Measurements from ENCODE around the gene PSEN1. TPM values are rescaled to one million over a fixed set of nuclear protein-coding genes. Genes with fewer than 3 reads are reported as not detected.

The PSEN1 gene
- total and polyA plus RNA-seq, 10 of the 15 experiments (the other 5 are each of a cell fraction or from before 2014, with no cell fraction given) = 8.9 to 32.3 (median 21.8) TPM

DNA sequence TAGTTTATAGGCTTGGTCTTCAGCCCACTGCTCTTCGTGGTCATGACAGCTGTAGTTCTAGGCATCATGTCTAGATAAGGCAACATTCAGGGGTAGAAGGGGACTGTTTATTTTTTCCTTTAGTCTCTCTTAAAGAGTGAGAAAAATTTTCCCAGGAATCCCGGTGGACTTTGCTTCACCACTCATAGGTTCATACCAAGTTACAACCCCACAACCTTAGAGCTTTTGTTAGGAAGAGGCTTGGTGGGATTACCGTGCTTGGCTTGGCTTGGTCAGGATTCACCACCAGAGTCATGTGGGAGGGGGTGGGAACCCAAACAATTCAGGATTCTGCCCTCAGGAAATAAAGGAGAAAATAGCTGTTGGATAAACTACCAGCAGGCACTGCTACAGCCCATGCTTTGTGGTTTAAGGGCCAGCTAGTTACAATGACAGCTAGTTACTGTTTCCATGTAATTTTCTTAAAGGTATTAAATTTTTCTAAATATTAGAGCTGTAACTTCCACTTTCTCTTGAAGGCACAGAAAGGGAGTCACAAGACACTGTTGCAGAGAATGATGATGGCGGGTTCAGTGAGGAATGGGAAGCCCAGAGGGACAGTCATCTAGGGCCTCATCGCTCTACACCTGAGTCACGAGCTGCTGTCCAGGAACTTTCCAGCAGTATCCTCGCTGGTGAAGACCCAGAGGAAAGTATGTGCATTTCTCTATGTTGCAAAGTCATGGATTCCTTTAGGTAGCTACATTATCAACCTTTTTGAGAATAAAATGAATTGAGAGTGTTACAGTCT, 75.1 kb downstream of the PSEN1 start (continued):
- TF ChIP-seq, protein P1, sequence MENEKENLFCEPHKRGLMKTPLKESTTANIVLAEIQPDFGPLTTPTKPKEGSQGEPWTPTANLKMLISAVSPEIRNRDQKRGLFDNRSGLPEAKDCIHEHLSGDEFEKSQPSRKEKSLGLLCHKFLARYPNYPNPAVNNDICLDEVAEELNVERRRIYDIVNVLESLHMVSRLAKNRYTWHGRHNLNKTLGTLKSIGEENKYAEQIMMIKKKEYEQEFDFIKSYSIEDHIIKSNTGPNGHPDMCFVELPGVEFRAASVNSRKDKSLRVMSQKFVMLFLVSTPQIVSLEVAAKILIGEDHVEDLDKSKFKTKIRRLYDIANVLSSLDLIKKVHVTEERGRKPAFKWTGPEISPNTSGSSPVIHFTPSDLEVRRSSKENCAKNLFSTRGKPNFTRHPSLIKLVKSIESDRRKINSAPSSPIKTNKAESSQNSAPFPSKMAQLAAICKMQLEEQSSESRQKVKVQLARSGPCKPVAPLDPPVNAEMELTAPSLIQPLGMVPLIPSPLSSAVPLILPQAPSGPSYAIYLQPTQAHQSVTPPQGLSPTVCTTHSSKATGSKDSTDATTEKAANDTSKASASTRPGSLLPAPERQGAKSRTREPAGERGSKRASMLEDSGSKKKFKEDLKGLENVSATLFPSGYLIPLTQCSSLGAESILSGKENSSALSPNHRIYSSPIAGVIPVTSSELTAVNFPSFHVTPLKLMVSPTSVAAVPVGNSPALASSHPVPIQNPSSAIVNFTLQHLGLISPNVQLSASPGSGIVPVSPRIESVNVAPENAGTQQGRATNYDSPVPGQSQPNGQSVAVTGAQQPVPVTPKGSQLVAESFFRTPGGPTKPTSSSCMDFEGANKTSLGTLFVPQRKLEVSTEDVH (IDR thresholded peaks at IDR 0.05; ENCODE audit: low read depth, partially characterized antibody) = no peak
- TF ChIP-seq EED (IDR thresholded peaks at IDR 0.05; ENCODE audit: low read depth) = no peak
- TF ChIP-seq, protein P2, sequence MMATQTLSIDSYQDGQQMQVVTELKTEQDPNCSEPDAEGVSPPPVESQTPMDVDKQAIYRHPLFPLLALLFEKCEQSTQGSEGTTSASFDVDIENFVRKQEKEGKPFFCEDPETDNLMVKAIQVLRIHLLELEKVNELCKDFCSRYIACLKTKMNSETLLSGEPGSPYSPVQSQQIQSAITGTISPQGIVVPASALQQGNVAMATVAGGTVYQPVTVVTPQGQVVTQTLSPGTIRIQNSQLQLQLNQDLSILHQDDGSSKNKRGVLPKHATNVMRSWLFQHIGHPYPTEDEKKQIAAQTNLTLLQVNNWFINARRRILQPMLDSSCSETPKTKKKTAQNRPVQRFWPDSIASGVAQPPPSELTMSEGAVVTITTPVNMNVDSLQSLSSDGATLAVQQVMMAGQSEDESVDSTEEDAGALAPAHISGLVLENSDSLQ (IDR thresholded peaks at IDR 0.05) = no peak
- no peak for TF ChIP-seq GATAD2B (conservative IDR thresholded peaks at IDR 0.05; ENCODE audit: low read depth)
- no peak for TF ChIP-seq HCFC1 (IDR thresholded peaks at IDR 0.05; ENCODE audit: low read length)

DNA sequence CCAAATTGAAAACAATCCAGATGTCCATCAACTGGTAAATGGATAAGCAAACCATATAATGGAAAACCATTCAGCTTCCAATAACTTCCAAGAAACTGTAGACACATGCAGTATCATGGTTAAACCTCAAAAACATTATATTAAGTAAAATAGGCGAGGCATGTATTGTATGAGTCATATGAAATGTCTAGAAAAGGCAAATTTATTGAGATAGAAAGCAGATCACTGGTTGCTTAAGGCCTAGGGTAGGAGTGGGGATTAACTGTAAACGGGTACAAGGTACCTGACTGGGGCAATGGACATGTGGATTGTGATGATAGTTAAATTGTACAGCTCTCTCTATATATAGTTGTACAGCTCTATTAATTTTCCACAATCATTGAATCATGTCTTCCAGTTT, 79.7 kb downstream of the PSEN1 start:
- FAIRE-seq = no peak

More for the DNA sequence above, 79.7 kb downstream of the PSEN1 start:
- ATAC-seq (no peak), DNase-seq (ENCODE audit: low read depth, low spot score) (no peak)
- intact Hi-C loops (cut with micrococcal nuclease; ENCODE audit: unreplicated experiment) = no loop called here
- H3K27ac ChIP-seq (ENCODE audit: control insufficient read depth, insufficient read depth) = no peak overlapping the region
- ChIA-PET RAD21 (ENCODE audit: unreplicated experiment) (no interaction called here), CTCF (interaction anchor here (0.8 to 1.9 kb wide), 3 partner anchors 16 to 43 kb away, joined by 3 to 7 read pairs (median 3); no protein-coding TSS in a partner anchor), SMC1A (ENCODE audit: uncharacterized antibody, unreplicated experiment) (interaction anchor here (1.2 kb wide), 1 partner anchor 44 kb away, joined by 3 read pairs; no protein-coding TSS in a partner anchor), POLR2A (interaction anchor here (0.8 kb wide), 1 partner anchor 8 kb away, joined by 4 read pairs; no protein-coding TSS in a partner anchor)
- H4K20me1 ChIP-seq (ENCODE audit: control insufficient read depth, insufficient read depth) = no peaks in the 10 kb centered on the region
- TF ChIP-seq, protein P1 (IDR thresholded peaks at IDR 0.05; ENCODE audit: low read depth, partially characterized antibody) = no peak
- no peak for TF ChIP-seq BCL11A (IDR thresholded peaks at IDR 0.05; ENCODE audit: low read depth, low read length)
- TF ChIP-seq, protein P2 (IDR thresholded peaks at IDR 0.05) = no peak
- no peaks in the 10 kb centered on the region for H3K27me3 ChIP-seq (replicated peaks in 1 of 2; ENCODE audit: control insufficient read depth in 2 of 2, insufficient read depth in 2 of 2, low read length in 1 of 2)
- H3K79me2 ChIP-seq (ENCODE audit: control insufficient read depth, insufficient read depth, low read length) = no peaks in the 10 kb centered on the region
- no peak overlapping the region for H3K4me3 ChIP-seq
- H3K36me3 ChIP-seq (ENCODE audit: control insufficient read depth in 2 of 2, insufficient read depth in 2 of 2, low read length in 1 of 2) = peaks cover 2 to 29% of the 10 kb centered on the region in 2 experiments
- no peak overlapping the region for H2AFZ ChIP-seq (ENCODE audit: control insufficient read depth, low read depth, low read length)
- WGBS (ENCODE audit: insufficient coverage, insufficient replicate concordance, low lambda C conversion rate, missing lambda C conversion rate) = 95% methylated on average over 2 of the region's 2 CpGs
- in situ Hi-C loops (cut with MboI) = no loop called here
- H3K9me3 ChIP-seq (replicated peaks; ENCODE audit: control insufficient read depth, insufficient read depth, low read length) = no peaks in the 10 kb centered on the region
- H3K4me2 ChIP-seq (ENCODE audit: control insufficient read depth, insufficient read depth) = no peak overlapping the region
- no peak overlapping the region for H3K9ac ChIP-seq (ENCODE audit: control insufficient read depth, insufficient read depth, low read length)
- no TSS peak for BruUV-seq (replicated peaks)
- H3K4me1 ChIP-seq (ENCODE audit: control insufficient read depth, insufficient read depth, low read length) = no peaks in the 10 kb centered on the region

Measured in GM12878 (cell line).